NCI-H510A treated with DMSO at 0.1 percent for 48 hours (cell line): ENCODE results near the gene PRM1.

Experiments
- DNase-seq: peaks from one replicate; lab custom pipeline; 2025; lab: John Stamatoyannopoulos, UW

The PRM1 gene, protein sequence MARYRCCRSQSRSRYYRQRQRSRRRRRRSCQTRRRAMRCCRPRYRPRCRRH

DNA sequence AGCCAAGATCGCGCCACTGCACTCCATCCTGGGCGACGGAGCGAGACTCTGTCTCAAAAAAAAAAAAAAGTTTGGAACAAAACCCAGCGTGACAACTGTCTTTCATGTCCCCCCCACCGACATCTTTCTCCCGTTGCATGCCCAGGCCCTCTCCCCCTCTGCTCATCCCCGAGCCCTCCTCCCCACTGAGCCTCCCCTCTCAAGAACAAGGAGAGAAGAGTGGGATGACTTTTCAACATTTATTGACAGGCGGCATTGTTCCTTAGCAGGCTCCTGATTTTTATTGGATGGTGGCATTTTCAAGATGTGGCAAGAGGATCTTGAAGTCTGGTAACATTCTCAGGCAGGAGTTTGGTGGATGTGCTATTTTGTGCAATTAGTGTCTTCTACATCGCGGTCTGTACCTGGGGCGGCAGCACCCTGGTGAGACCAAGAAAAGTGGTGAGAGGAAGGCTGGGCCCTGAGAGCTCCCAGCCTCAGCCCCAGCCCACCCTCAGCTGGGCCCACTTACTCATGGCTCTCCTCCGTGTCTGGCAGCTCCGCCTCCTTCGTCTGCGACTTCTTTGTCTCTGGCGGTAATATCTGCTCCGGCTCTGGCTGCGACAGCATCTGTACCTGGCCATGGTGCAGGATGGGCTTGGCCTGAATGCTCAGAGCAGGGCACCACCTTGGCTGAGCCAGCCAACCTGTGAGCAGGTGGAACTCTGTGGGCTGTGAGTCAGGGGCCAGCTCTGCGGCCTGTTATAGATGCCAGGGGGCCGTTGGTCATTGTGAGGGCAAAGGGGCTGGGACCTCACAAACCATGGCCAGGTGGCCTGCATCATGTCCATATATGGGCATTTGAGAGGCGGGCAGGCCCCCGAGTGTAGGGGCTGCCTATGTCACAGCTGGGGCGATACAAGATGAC is at the start of gene PRM1:
Gene PRM1 (minus strand): TSS at position 715 of the 907 bp plus-strand sequence. CDS start 92 bp downstream, at position 623.
- DNase-seq = no peak

DNA sequence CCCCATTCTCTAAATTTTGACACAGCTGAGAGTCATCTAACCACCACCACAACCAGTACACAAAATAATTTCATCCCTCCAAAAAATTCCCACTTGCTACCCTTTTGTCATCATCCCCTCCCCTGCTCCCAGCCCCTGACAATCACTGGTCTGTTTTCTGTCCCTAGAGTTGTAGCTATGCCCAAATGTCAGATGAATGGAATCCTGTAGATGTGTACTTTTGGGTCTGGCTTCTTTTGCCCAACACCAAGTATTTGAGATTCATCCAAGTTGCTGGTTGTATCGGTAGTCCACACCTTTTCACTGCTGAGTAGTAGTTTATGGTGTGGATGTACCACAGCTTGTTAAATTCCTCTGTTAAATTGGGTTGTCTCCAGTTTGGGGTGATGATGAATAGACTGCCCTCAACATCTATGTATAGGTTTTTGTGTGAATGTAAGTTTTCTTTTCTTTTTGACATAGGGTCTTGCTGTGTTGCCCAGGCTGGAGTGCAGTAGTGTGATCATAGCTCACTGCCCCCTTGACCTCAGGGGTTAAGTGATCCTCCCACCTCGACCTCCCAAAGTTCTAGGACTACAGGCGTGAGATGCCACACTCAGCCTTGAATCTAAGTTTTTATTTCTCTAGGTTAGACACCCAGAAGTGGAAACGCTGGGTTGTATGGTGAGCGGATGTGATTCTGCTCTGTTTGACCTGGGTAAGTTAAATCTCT is 49.6 kb upstream of the PRM1 start:
- no peak for DNase-seq

- DNase-seq = no peak
Measured at GRCh38 chr16:11329891-11330290, 48.8 kb upstream of the PRM1 start.

- DNase-seq = no peak
Measured at GRCh38 chr16:11329071-11329491, 48.0 kb upstream of the PRM1 start.

GRCh38 chr16:11328172-11329070 is 47.3 kb upstream of the PRM1 start:
- no peak for DNase-seq

GRCh38 chr16:11327277-11328171 is 46.4 kb upstream of the PRM1 start:
- no peak for DNase-seq

- no peak for DNase-seq
Measured at GRCh38 chr16:11326737-11327276, 45.7 kb upstream of the PRM1 start.

- no peak for DNase-seq
Measured at GRCh38 chr16:11326084-11326736, 45.1 kb upstream of the PRM1 start.

- DNase-seq = no peak
Measured at GRCh38 chr16:11325404-11326083, 44.4 kb upstream of the PRM1 start.

- no peak for DNase-seq
Measured at GRCh38 chr16:11323551-11324336, 42.6 kb upstream of the PRM1 start.

GRCh38 chr16:11322823-11323222 is 41.7 kb upstream of the PRM1 start:
- DNase-seq = no peak

GRCh38 chr16:11321662-11322061 is 40.5 kb upstream of the PRM1 start:
- no peak for DNase-seq

- peak; percentile 46 for DNase-seq
Measured at GRCh38 chr16:11320170-11320569, 39.0 kb upstream of the PRM1 start.

DNA sequence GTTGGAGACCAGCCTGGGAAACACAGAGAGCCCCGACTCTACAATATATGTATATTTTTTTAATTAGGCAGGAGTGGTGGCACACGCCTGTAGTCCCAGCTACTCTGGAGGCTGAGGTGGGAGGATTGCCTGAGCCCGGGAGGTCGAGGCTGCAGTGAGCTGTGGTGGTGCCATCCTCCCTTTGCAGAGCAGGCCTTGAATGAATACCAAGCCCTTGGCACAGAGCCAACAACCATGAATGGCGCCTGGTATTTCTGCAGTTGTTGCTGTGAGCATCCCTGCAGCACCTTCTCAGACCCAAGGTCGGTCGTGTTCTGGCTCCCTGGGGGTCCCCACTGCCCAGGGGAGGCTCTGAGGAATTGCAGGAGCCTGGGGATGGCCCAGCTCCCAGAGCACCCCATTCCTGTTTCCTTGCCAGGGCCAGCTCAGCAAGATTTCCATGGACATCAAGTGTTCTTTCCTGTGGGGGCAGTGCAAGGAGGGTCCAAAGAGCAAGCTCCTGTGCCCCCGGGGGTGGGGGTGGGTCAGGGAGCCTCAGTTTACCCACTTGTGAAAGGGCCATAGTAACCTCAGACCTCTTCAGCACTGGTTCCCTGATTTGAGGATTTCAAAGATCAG is 38.5 kb upstream of the PRM1 start:
- no peak for DNase-seq

DNA sequence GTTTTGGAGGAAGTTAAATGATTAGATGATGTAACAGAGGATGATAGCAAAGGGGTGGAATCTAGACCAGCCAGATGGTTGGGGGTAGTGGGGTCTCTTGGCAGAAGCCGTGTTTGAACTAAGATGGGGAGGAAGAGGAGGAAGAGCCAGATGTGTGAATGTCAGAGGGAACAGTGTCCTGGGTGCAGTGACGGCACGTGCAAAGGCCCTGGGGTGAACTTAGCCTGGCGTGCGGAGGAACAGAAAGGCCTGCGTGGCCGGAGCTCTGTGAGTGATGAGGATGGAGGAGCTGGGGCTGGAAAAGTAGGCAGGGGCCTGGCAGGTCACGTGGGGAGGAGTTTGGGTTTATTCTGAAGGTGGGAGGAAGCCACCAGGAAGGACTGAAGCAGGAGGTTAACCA is 37.7 kb upstream of the PRM1 start:
- DNase-seq = no peak

- no peak for DNase-seq
Measured at GRCh38 chr16:11316331-11317015, 35.3 kb upstream of the PRM1 start.

- no peak for DNase-seq
Measured at GRCh38 chr16:11315510-11315909, 34.4 kb upstream of the PRM1 start.
